Dermis microvascular lymphatic vessel endothelial cell (primary cell): ENCODE measurements around the gene MAP6. TPM values are rescaled to one million over a fixed set of nuclear protein-coding genes. Genes with fewer than 3 reads are reported as not detected.

Source experiments
- DNase-seq, 2 donors: peaks; one replicate each; pipeline versions ENCODE4 v3.0.0 to v3.0.0-alpha.2; 2010; ENCODE audit warnings: low read depth in 2 of 2
- total RNA-seq: library from RNA; depleted of rRNA; stranded (reverse); fragments of >200 nt; gene quantifications from 2 replicates; pipeline ENCODE4 v1.2.1, GENCODE V29; 2014

The MAP6 gene
- total RNA-seq, 1 donor from 2014 or later: 0.26 TPM

GRCh38 chr11:75571625-75572024 lies 97.2 kb downstream of the MAP6 start:
- DNase-seq: no peak

GRCh38 chr11:75570559-75571139 lies 98.2 kb downstream of the MAP6 start:
- peak; percentile 63 to 77 for DNase-seq

- no peak for DNase-seq
Observed at GRCh38 chr11:75568616-75569219, 100.1 kb downstream of the MAP6 start.

GRCh38 chr11:75567971-75568370 lies 100.9 kb downstream of the MAP6 start:
- DNase-seq: no peak

GRCh38 chr11:75566763-75567279 lies 102.0 kb downstream of the MAP6 start:
- DNase-seq: no peak

GRCh38 chr11:75565916-75566762 lies 102.7 kb downstream of the MAP6 start:
- DNase-seq: no peak

- DNase-seq: peak in 1 of 2 donors; percentile 81
Observed at GRCh38 chr11:75565221-75565814, 103.5 kb downstream of the MAP6 start.

- DNase-seq: peak; percentile 57 to 94
Observed at GRCh38 chr11:75563978-75564552, 104.8 kb downstream of the MAP6 start.

- no peak for DNase-seq
Observed at GRCh38 chr11:75563501-75563977, 105.3 kb downstream of the MAP6 start.

GRCh38 chr11:75562836-75563484 lies 105.9 kb downstream of the MAP6 start:
- DNase-seq: peak in 1 of 2 donors; percentile 79

- DNase-seq: peak in 1 of 2 donors; percentile 87
Observed at GRCh38 chr11:75562048-75562835, 106.6 kb downstream of the MAP6 start, which contains the start of gene SERPINH1. Gene SERPINH1 (plus strand): TSS chr11:75562253. CDS start chr11:75566350, 4,097 bp downstream.

- DNase-seq: no peak
Observed at GRCh38 chr11:75561426-75562047, 107.3 kb downstream of the MAP6 start.

- no peak for DNase-seq
Observed at GRCh38 chr11:75560644-75561043, 108.2 kb downstream of the MAP6 start.

- DNase-seq: peak in 1 of 2 donors; percentile 34
Observed at GRCh38 chr11:75558939-75559843, 109.6 kb downstream of the MAP6 start.

GRCh38 chr11:75557666-75558494 lies 111.0 kb downstream of the MAP6 start:
- peak in 1 of 2 donors; percentile 46 for DNase-seq

GRCh38 chr11:75556275-75556674 lies 112.6 kb downstream of the MAP6 start:
- no peak for DNase-seq

GRCh38 chr11:75555079-75555811 lies 113.6 kb downstream of the MAP6 start:
- DNase-seq: no peak
